Measurements from ENCODE around the gene ZNF628.

GRCh38 chr19:55528030-55528803 lies 51.8 kb downstream of the ZNF628 start:
- no peak for TF ChIP-seq CTCF (IDR thresholded peaks at IDR 0.05)
- no peak for TF ChIP-seq POLR2A (IDR thresholded peaks at IDR 0.05)
